ENCODE data around the gene ZNF516.

Gene ZNF516

GRCh38 chr18:76420898-76421684 is 74.0 kb downstream of the ZNF516 start:
- no peak for DNase-seq

- no peak for DNase-seq
These were observed 75.2 kb downstream of the ZNF516 start for GRCh38 chr18:76419811-76420210.

GRCh38 chr18:76416911-76417310 is 78.1 kb downstream of the ZNF516 start:
- no peak for DNase-seq

- no peak for DNase-seq
These were observed 80.0 kb downstream of the ZNF516 start for GRCh38 chr18:76414936-76415621.

GRCh38 chr18:76412818-76413565 is 82.0 kb downstream of the ZNF516 start:
- no peak for DNase-seq

GRCh38 chr18:76412010-76412817 is 82.8 kb downstream of the ZNF516 start:
- DNase-seq, result no peak

GRCh38 chr18:76410660-76411417 is 84.2 kb downstream of the ZNF516 start:
- peak; percentile 21 to 27 for DNase-seq

- DNase-seq, result no peak
These were observed 85.0 kb downstream of the ZNF516 start for GRCh38 chr18:76410033-76410432.

GRCh38 chr18:76408480-76409067 is 86.5 kb downstream of the ZNF516 start:
- no peak for DNase-seq

- DNase-seq, result no peak
These were observed 87.4 kb downstream of the ZNF516 start for GRCh38 chr18:76407681-76408080.

- DNase-seq, result no peak
These were observed 88.3 kb downstream of the ZNF516 start for GRCh38 chr18:76406791-76407190.

GRCh38 chr18:76405681-76406356 is 89.2 kb downstream of the ZNF516 start:
- peak; percentile 66 to 69 for DNase-seq

GRCh38 chr18:76405280-76405679 is 89.8 kb downstream of the ZNF516 start:
- DNase-seq, result no peak

- DNase-seq, result no peak
These were observed 90.7 kb downstream of the ZNF516 start for GRCh38 chr18:76404345-76404831.

- DNase-seq, result no peak
These were observed 92.7 kb downstream of the ZNF516 start for GRCh38 chr18:76402026-76402990.

- no peak for DNase-seq
These were observed 93.5 kb downstream of the ZNF516 start for GRCh38 chr18:76401498-76401897.

- no peak for DNase-seq
These were observed 95.2 kb downstream of the ZNF516 start for GRCh38 chr18:76399613-76400391.

GRCh38 chr18:76398896-76399612 is 96.0 kb downstream of the ZNF516 start:
- DNase-seq, result peak; percentile 76 to 80
